Parathyroid adenoma (tissue), 2 donors: Measurements from ENCODE around the gene VIPR2.

Experiments
- H2AFZ ChIP-seq: fragments of 300-600 bp; sonication (generic); one replicate; pipeline ENCODE4 v1.7.0; 2017; ENCODE audit warnings: antibody characterized with exemption, mild to moderate bottlenecking
- H3K27ac ChIP-seq: fragments of 300-600 bp; sonication (generic); one replicate; pipeline ENCODE4 v1.7.0; 2017
- H3K27me3 ChIP-seq: fragments of 300-600 bp; sonication (generic); one replicate; pipeline ENCODE4 v1.7.0; 2017; ENCODE audit warnings: low read length; ENCODE audit not compliant: control insufficient read depth, insufficient read depth
- H3K36me3 ChIP-seq: fragments of 300-600 bp; sonication (generic); one replicate; pipeline ENCODE4 v1.7.0; 2017; ENCODE audit warnings: low read length; ENCODE audit not compliant: control insufficient read depth, insufficient read depth
- H3K4me1 ChIP-seq: fragments of 300-600 bp; sonication (generic); one replicate; pipeline ENCODE4 v1.7.0; 2017; ENCODE audit warnings: control low read depth
- H3K4me2 ChIP-seq: fragments of 300-600 bp; sonication (generic); one replicate; pipeline ENCODE4 v1.7.0; 2017; ENCODE audit warnings: low read length
- H3K4me3 ChIP-seq: fragments of 300-600 bp; sonication (generic); one replicate; pipeline ENCODE4 v1.7.0; 2017; ENCODE audit warnings: low read depth, low read length
- H3K79me2 ChIP-seq: fragments of 300-600 bp; sonication (generic); one replicate; pipeline ENCODE4 v1.7.0; 2017; ENCODE audit warnings: control low read depth
- H3K9ac ChIP-seq: fragments of 300-600 bp; sonication (generic); one replicate; pipeline ENCODE4 v1.7.0; 2017; ENCODE audit warnings: mild to moderate bottlenecking
- H3K9me3 ChIP-seq: fragments of 300-600 bp; sonication (generic); one replicate; pipeline ENCODE4 v1.7.0; 2017; ENCODE audit warnings: low read length; ENCODE audit not compliant: control insufficient read depth
- TF ChIP-seq, protein P1 (sequence below): fragments of 300-600 bp; sonication (generic); IDR thresholded peaks from one replicate; pipeline ENCODE4 v1.7.0; 2017; ENCODE audit warnings: antibody characterized with exemption, mild to moderate bottlenecking
- donor health status: primary hyperparathyroidism.

VIPR2 gene

GRCh38 chr7:159094919-159095915 is 49.5 kb downstream of the VIPR2 start:
- H3K36me3 ChIP-seq: no peaks in the 10 kb centered on the region
- H3K27ac ChIP-seq: no peak overlapping the region
- H2AFZ ChIP-seq: no peak overlapping the region
- no peaks in the 10 kb centered on the region for H3K9me3 ChIP-seq
- no peak overlapping the region for H3K9ac ChIP-seq
- H3K4me3 ChIP-seq: no peak overlapping the region
- no peaks in the 10 kb centered on the region for H3K79me2 ChIP-seq
- no peaks in the 10 kb centered on the region for H3K27me3 ChIP-seq
- H3K4me1 ChIP-seq: no peaks in the 10 kb centered on the region
- no peak overlapping the region for H3K4me2 ChIP-seq
- TF ChIP-seq, protein P1, sequence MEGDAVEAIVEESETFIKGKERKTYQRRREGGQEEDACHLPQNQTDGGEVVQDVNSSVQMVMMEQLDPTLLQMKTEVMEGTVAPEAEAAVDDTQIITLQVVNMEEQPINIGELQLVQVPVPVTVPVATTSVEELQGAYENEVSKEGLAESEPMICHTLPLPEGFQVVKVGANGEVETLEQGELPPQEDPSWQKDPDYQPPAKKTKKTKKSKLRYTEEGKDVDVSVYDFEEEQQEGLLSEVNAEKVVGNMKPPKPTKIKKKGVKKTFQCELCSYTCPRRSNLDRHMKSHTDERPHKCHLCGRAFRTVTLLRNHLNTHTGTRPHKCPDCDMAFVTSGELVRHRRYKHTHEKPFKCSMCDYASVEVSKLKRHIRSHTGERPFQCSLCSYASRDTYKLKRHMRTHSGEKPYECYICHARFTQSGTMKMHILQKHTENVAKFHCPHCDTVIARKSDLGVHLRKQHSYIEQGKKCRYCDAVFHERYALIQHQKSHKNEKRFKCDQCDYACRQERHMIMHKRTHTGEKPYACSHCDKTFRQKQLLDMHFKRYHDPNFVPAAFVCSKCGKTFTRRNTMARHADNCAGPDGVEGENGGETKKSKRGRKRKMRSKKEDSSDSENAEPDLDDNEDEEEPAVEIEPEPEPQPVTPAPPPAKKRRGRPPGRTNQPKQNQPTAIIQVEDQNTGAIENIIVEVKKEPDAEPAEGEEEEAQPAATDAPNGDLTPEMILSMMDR: no peak

DNA sequence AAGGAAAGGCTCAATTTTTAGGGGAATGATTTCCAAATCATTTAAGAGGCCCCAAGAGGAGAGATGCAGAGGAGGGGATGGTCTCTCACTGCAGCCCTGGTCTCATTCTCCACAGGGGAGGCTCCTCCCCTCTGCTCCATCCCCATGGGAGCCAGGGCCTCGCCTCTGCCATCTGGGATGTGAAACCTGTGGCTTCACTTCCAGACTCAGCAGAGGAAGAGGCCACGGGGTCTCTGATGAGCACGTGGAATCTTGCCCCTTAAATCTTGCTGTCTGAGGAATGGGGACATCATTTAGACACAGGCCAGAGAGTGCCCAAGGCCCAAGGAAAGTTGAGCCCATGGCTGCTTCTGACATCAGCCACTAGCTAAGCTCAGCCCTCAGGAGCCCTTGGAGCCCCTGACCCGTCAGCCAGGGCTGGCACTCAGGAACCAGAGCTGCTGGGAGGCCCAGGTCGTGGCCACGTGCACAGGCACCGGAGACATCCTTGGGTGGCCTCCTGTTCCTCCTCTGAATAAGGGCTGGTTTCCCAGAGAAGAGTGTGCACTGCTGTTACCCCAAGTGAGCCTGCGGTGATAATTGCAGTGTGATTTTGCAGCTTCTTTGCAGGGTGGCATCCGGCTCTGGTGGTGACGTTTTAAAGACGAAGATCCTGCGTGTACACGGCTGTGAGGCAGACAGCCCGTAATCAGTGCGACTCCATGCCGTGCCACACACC is 50.5 kb downstream of the VIPR2 start:
- H3K9me3 ChIP-seq: no peaks in the 10 kb centered on the region
- H3K4me1 ChIP-seq: no peaks in the 10 kb centered on the region
- no peak overlapping the region for H3K4me3 ChIP-seq
- TF ChIP-seq, protein P1: no peak
- H3K27me3 ChIP-seq: no peaks in the 10 kb centered on the region
- H2AFZ ChIP-seq: no peak overlapping the region
- H3K9ac ChIP-seq: no peak overlapping the region
- H3K27ac ChIP-seq: no peak overlapping the region
- H3K79me2 ChIP-seq: no peaks in the 10 kb centered on the region
- no peak overlapping the region for H3K4me2 ChIP-seq
- H3K36me3 ChIP-seq: no peaks in the 10 kb centered on the region

DNA sequence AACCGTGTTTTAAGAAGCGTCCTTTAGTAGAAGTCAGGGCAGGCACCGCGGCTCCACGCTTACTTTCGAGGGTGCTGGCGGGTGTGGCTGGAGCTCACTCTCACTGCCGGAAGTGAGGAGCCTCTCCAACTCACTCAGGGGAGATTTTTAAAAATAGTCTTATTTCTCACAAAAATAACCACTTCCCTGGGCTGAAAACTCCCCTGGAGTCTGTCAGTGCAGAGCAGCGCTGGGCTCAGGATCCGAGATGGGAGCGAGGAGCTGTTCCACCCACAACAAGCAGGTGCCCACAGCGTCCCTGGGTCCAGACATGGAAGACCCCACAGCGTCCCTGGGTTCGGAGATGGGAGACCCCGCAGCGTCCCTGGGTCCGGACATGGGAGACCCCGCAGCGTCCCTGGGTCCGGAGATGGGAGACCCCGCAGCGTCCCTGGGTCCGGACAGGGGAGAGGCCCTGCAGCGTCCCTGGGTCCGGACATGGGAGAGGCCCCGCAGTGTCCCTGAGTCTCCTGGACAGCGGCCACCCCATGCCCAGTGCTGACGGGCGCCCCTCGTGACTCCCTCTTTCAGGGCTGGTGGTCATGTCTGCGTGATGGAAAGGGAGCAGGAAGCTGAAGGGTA is 51.2 kb downstream of the VIPR2 start:
- Histone ChIP-seq H2AFZ (no peak overlapping the region), H3K27me3 (no peaks in the 10 kb centered on the region), H3K27ac (no peak overlapping the region), H3K79me2 (no peaks in the 10 kb centered on the region), H3K4me2 (no peak overlapping the region), H3K4me1 (no peaks in the 10 kb centered on the region), H3K36me3 (no peaks in the 10 kb centered on the region), H3K4me3 (no peak overlapping the region), H3K9me3 (no peaks in the 10 kb centered on the region), H3K9ac (no peak overlapping the region)
- TF ChIP-seq, protein P1: no peak

DNA sequence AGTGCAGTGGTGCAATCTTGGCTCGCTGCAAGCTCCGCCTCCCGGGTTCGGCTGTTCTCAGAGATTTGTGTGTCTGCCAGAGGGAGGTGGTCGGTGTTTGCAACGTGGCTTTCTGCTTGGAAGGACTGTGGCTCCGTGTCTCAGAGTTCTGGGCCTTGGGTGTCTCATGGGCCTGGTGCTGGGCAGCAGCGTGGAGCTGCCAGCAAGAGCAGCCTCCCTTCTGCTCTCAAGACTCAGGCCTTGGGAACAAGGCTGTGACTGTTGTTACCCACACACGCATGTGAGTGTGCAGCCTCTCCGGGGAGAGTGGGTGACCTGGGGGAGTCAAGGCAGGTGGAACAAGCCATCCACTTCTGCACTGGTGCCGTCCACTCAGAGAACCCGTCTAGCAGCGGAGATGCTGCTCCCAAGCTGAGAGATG is 52.0 kb downstream of the VIPR2 start:
- Histone ChIP-seq H3K79me2 (no peaks in the 10 kb centered on the region), H3K9me3 (no peaks in the 10 kb centered on the region), H3K4me1 (no peaks in the 10 kb centered on the region), H3K36me3 (no peaks in the 10 kb centered on the region), H3K27me3 (no peaks in the 10 kb centered on the region), H3K27ac (no peak overlapping the region), H3K4me3 (no peak overlapping the region), H3K4me2 (no peak overlapping the region), H2AFZ (no peak overlapping the region), H3K9ac (no peak overlapping the region)
- TF ChIP-seq, protein P1: no peak
